ENCODE measurements around the gene SMIM17.

GRCh38 chr19:56661248-56661647 is 18.3 kb downstream of the SMIM17 start:
- TF ChIP-seq SP1 (IDR thresholded peaks at IDR 0.05; ENCODE audit: low read depth) (no peak), CEBPB (IDR thresholded peaks at IDR 0.05; ENCODE audit: low read depth) (no peak), POLR2A (IDR thresholded peaks at IDR 0.05; ENCODE audit: borderline replicate concordance, extremely low read depth, insufficient read depth, insufficient read length) (no peak), MAX (IDR thresholded peaks at IDR 0.05) (no peak), CTCF (IDR thresholded peaks at IDR 0.05 in 2 of 3, conservative IDR thresholded peaks at IDR 0.05 in 1 of 3; ENCODE audit: borderline replicate concordance in 1 of 3, insufficient read depth in 1 of 3, low read depth in 2 of 3, low read length in 2 of 3) (no peak), EZH2 (IDR thresholded peaks at IDR 0.05) (no peak), POLR2AphosphoS5 (IDR thresholded peaks at IDR 0.05; ENCODE audit: low read depth, low read length) (no peak), ZBTB33 (IDR thresholded peaks at IDR 0.05; ENCODE audit: extremely low read depth, insufficient replicate concordance, low read length) (no peak), CBX3 (IDR thresholded peaks at IDR 0.05; ENCODE audit: low read depth) (no peak), SIN3A (IDR thresholded peaks at IDR 0.05; ENCODE audit: low read depth) (no peak)

Data from HCT116 (cell line).